LNCaP clone FGC (cell line): ENCODE results near the gene MAD1L1.

Source experiments
- DNase-seq: peaks from one replicate; pipeline ENCODE4 v3.0.0-alpha.2; 2011; ENCODE audit warnings: low read depth
- H3K4me3 ChIP-seq: 2 replicates; pipeline ENCODE4 v1.5.1; 2011; ENCODE audit warnings: mild to moderate bottlenecking, low read depth, low read length, control low read depth
- CTCF ChIP-seq: IDR thresholded peaks from 2 replicates; pipeline ENCODE4 v1.5.1; 2012; ENCODE audit warnings: mild to moderate bottlenecking; ENCODE audit not compliant: control insufficient read depth, insufficient read depth; ENCODE audit errors: extremely low read depth

The MAD1L1 gene

GRCh38 chr7:1928645-1929348 is 303.9 kb downstream of the MAD1L1 start:
- TF ChIP-seq CTCF: no peak
- DNase-seq: peak; percentile 61
- H3K4me3 ChIP-seq: no peak overlapping the region

GRCh38 chr7:1927937-1928644 is 304.7 kb downstream of the MAD1L1 start:
- no peak for DNase-seq
- H3K4me3 ChIP-seq: no peak overlapping the region
- no peak for TF ChIP-seq CTCF

- peak; percentile 74 for DNase-seq
- no peak for TF ChIP-seq CTCF
- no peak overlapping the region for H3K4me3 ChIP-seq
These were observed 305.8 kb downstream of the MAD1L1 start for GRCh38 chr7:1926908-1927306.

GRCh38 chr7:1925973-1926907 is 306.5 kb downstream of the MAD1L1 start:
- no peak for TF ChIP-seq CTCF
- H3K4me3 ChIP-seq: no peak overlapping the region
- DNase-seq: no peak

GRCh38 chr7:1925349-1925748 is 307.4 kb downstream of the MAD1L1 start:
- DNase-seq: no peak
- no peak for TF ChIP-seq CTCF
- no peak overlapping the region for H3K4me3 ChIP-seq

GRCh38 chr7:1924258-1924817 is 308.4 kb downstream of the MAD1L1 start:
- no peak for TF ChIP-seq CTCF
- H3K4me3 ChIP-seq: no peak overlapping the region
- DNase-seq: no peak
